Suppressor macrophage (primary cell): ENCODE data around the gene AMER2.
A peak's percentile ranks its signal among the peaks of the same experiment; 100 is the strongest.

Experiments
- DNase-seq, 4 experiments: peaks; one replicate each; pipeline ENCODE4 v3.0.0-alpha.2; 2020 to 2022

AMER2 gene

GRCh38 chr13:25151626-25152195 is 20.4 kb downstream of the AMER2 start:
- no peak for DNase-seq

DNA sequence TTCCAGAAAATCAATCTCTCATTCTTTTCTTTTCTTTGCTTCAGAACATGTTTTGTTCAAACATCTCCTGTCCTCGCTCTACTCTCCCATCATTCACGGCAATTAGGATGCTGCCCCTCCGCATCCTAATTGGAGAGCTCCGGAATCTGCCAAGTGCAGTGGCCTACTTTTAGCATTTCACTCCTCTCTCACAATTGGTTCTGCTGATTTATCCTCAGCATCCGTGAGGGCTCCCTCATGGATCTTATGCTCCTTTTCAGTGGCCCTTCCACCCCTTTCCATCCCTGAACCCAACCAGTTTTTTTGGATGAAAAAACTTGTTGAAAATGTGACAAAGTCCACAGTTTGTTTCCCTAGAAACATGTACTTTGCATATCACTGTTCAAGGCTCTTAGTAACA is 22.4 kb downstream of the AMER2 start:
- no peak for DNase-seq

GRCh38 chr13:25148402-25148771 is 23.7 kb downstream of the AMER2 start:
- no peak for DNase-seq

DNA sequence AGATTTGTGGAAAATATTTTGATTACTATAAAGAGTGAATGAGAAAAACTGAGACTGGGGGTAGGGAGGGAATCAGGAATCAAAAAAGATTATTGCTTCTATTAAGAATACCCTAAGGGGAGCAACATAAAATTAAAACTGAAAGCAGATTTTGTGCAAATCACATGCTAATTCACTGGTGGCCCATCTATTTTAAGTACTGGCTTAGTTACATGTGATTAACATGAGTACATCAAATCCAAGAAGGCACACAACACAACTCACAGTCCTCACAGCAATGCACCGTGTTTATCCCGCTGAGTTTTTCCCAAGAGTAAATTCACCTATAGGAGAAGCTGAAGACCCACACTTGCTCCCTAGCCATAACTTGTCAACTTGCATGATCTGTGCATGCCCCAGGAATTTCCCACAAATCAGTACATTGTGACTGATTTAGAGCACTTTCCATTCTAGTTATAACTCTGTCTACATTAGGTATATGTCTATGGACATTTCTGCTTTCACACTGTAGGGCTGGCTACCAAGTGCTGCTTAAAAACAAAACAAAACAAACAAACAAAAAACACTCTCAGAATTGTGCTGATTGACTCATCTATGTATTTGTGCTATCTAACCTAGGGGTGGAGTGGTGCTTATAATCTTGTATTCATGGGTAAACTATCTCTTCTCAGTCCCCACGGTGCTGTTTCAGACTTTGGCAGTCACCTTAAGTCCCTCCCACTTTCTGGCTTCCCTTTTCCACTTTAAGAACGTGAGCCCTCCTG is 24.3 kb downstream of the AMER2 start:
- no peak for DNase-seq

GRCh38 chr13:25143706-25144105 is 28.4 kb downstream of the AMER2 start:
- DNase-seq = no peak

- no peak for DNase-seq
Measured at GRCh38 chr13:25141042-25141441, 31.0 kb downstream of the AMER2 start.

DNA sequence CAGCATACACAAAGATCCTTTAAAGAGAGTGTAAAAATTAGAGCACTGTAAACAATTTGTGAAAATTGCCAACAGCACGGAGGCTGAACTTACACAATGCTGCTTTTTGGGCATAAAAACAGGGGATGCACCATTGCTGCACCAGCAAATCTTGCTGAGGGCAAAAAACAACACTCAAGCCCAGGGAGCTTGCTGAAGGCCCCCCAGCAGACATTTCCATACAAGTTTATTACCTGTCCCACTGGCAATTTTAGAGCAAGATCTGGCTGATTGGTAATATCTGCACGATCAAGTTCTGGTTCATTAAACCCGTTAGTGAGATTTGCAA is 34.3 kb downstream of the AMER2 start:
- no peak for DNase-seq

DNA sequence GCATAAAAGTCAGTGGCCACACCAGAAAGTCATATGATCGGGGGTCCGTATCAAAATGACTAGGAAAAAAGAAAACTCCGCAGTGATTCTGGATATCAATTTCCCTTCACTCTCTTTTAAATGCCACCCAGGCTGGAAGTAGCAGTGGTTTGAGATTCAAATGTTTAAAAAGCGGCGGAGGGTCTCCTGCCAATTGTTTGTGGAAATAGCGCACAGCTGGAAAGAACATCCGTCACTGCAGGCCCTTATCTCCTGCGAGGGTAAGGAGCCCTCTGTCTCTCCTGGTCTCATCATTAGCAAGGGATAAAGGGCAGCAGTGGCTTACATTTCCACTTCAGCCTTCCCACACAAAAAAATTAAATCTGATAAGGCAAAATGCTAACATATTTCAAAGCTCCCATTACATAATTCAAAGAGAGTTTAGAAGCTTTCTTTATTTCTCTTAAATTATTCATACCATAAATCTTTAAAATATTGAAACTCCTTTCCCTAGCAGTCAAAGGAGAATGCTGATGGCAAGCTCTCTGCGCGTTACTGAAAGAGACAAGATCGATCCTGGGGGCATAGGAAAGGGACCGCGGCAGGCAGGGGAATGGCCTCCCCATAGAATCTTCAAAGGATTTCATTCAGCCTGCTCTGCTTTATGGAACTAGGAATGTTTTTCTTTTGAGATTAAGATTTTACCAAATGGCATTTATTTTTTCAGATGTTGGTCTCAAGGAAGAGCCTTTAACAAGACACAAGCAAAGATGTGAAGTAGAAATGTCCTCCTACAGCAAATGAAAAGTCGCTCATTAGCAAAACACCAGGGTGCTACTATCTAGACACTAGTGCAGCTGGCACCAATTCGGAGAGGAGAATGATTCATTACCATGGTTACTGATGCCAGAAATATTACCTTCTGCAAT is 35.0 kb downstream of the AMER2 start:
- no peak for DNase-seq

GRCh38 chr13:25135896-25136295 is 36.2 kb downstream of the AMER2 start:
- DNase-seq = no peak

DNA sequence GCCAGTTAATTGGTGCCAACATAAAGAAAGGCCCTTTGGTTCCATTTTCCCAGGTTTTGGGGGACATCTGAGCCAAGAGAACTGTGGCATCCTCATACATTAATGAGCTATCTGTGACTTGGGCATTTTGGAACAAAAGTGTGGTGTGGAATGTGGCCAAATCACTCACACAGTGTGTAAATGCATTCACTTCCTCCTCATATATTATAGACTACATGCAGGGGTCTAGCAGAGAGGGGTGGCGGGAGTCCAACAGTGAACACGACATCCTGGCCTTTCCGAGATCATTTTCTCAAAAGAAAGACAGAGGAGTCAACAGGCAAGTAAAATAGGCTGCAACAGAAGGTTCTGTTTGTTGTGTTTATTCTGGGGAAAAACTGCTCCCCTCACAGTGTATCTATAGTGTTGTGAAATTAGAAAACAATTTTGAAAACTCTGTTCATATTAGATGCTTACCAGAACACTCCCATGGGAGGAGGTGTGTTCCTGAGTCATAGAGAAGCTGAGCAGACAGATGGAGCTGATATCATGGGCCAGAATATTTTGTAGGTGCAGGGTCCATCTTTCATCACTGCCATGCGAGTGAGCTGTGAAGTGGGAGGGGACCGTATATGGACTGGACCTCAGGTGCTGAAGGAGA is 39.2 kb downstream of the AMER2 start:
- no peak for DNase-seq

DNA sequence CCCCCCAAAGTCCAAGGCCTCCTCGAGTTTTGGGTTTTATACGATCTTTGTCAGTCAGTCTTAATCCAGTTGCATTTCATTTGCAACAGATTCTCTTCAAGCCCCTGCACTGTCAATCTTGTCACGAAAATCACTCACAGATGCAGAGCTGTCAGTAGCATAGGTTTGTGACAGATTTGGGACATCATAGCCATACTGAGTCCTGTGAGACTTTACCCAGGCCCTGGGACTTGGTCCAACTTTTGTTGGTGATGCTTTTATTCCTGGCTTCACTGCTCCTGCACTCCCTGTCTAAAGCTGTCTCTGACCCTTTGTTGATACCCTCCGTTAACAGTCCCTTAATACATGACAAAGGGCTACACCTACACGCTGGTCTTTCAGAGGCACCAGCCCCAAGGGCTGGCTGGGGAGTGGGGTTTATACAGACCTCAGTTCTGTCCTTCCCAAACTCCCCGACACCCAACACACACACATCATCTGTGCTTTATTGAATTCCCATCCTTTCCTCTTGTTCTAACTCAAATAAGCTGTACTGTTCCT is 40.1 kb downstream of the AMER2 start:
- no peak for DNase-seq

DNA sequence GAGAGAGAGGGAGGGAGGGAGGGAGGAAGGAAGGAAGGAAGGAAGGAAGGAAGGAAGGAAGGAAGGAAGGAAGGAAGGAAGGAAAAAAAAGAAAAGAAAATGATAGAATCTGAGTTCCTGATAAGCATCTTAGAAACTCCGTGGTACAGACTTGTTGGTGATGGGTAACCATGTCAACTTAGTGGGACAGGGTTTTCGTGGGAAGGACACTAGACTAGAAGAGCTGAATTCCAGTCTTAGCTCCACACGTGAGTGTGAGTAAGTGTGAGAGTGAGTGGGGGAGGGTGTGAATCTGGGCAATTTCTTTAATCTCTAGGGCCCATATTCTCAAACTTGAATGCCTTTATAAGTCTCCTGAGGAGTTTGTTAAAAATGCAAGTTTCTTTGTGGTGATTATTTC is 41.1 kb downstream of the AMER2 start:
- DNase-seq = no peak

DNA sequence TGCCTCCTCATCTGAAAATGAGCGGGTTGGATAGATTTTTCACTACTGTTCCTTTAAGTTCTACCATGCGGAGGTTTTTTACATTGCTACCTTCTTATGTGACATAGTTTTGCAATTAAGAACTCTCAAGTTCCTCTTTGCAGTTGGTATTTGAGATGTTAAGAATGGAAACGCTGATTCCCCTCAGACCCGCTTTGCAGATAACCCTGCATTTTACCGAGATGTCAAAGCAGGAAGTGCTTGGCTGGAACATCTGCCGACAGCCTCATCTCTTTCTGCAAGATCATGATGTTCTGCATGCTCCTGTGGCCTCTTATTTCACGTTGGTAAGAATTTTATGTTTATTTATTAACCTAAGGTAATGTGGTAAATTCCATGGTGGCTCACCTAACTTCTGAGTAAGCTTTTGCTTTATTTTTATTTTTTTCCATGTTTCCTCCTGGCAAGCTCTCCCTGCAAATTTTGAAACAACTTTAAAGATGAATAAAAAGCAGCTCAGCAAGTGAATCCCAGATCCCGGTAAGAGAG is 53.6 kb downstream of the AMER2 start:
- DNase-seq = peak; percentile 4 to 8 (median 5)

DNA sequence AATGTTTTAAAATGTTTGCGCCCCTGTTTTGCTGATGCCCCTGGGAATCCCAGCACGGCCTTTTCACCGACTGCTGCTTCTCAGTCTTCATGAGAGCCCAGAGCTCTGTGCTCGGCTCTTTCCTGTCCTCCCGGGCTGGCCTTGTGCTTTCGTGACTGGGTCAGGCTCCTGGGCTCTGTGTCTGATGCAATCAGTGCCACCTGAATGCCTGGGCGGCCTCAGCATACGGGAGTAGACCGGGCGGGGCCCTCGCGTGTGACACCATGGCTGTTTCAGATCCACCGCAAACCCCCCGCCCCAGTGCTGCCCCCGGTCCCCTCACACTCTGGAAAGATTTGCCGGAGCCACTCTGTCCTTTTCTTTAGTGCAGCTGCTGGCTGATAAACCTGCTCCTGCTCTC is 54.8 kb downstream of the AMER2 start:
- DNase-seq = no peak

GRCh38 chr13:25116044-25116443 is 56.0 kb downstream of the AMER2 start:
- no peak for DNase-seq

DNA sequence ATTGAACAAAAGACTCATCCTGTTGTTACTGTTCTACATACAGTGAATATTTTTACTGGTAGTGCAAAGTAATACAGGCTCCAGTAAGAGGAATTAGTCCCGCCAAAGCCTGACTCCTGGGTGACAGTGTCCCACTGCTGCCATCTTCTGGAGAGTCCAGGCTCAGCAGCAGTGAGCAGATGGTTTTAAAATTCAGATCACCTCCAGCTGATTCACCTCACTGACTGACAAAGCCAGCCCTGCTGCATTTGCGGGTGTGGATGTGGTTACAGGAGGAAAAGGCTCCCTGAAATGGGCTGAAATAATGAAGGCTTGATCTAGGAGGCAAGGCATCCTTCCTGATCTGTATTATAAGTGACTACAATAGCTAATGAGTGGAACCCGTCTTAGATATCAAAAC is 57.9 kb downstream of the AMER2 start:
- DNase-seq = peak; percentile 74 to 77 (median 76)

DNA sequence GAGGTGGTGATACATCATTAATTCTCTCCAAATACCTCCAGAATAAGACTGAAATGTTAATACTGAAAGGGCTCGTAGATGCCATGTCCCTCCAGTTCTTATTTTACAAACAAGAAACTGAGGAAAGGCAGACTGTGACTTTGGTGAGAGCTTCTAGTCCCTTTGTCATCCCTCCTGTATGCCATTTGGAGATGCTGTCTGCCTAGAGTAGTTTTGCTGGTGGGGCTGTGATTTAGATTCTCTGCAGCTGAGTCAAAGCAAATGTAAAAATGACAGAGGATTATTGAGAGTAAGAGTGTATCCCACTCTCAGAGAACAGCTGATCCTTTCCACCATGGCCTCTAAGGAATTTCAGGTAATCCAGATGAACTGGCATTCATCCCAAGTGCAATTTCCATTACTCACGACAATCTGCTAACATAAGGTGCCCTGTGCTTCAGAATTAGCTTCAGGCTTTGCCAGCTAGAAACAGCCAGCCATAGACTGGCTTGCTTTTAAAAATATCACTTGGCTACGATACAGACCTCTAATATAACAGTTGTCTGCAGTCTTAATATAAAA is 59.3 kb downstream of the AMER2 start:
- no peak for DNase-seq
